H1 (cell line): ENCODE data around the gene SMARCAL1.

ENCODE experiments used
- TF ChIP-seq, protein P1 (sequence below): IDR thresholded peaks from 2 replicates; pipeline ENCODE4 v1.6.1; 2012; ENCODE audit warnings: inconsistent platforms
- TF ChIP-seq, protein P2 (sequence below), 3 experiments: IDR thresholded peaks; 1 replicate in 2 of 3; 2 replicates in 1 of 3; pipeline versions ENCODE4 v1.5.1 to v1.6.1; 2011; ENCODE audit warnings: low read length in 3 of 3, mild to moderate bottlenecking in 3 of 3, inconsistent platforms in 2 of 3, low read depth in 1 of 3, moderate library complexity in 1 of 3; ENCODE audit not compliant: insufficient read depth in 1 of 3; ENCODE audit errors: control extremely low read depth in 1 of 3

DNA sequence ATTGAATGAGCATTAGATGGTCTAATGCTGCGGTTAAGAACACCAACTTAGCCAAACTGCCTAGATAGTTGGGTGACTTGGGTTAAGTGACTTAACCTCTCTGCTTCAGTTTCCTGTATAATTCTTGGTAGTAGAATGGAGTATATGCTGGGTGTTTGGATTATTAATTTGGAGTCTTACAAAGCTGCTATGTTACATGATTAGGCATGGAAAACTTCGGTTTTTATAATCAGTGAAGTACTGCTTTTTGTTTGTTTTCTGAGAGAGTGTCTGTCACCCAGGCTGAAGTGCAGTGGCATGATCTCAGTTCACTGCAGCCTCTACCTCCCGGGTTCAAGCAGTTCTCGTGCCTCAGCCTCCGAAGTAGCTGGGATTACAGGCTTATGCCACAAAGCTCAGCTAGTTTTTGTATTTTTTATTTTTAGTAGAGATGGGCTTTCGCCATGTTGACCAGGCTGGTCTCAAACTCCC, 90.9 kb downstream of the SMARCAL1 start:
- TF ChIP-seq, protein P1, sequence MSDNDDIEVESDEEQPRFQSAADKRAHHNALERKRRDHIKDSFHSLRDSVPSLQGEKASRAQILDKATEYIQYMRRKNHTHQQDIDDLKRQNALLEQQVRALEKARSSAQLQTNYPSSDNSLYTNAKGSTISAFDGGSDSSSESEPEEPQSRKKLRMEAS: no peak
- TF ChIP-seq, protein P2, sequence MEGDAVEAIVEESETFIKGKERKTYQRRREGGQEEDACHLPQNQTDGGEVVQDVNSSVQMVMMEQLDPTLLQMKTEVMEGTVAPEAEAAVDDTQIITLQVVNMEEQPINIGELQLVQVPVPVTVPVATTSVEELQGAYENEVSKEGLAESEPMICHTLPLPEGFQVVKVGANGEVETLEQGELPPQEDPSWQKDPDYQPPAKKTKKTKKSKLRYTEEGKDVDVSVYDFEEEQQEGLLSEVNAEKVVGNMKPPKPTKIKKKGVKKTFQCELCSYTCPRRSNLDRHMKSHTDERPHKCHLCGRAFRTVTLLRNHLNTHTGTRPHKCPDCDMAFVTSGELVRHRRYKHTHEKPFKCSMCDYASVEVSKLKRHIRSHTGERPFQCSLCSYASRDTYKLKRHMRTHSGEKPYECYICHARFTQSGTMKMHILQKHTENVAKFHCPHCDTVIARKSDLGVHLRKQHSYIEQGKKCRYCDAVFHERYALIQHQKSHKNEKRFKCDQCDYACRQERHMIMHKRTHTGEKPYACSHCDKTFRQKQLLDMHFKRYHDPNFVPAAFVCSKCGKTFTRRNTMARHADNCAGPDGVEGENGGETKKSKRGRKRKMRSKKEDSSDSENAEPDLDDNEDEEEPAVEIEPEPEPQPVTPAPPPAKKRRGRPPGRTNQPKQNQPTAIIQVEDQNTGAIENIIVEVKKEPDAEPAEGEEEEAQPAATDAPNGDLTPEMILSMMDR (IDR thresholded peaks at IDR 0.05; ENCODE audit: control extremely low read depth in 1 of 3, insufficient read depth in 1 of 3, low read depth in 1 of 3, low read length in 3 of 3): no peak
